Colonic mucosa (tissue), 4 donors: ENCODE measurements around the gene HSPA4. TPM values are rescaled to one million over a fixed set of nuclear protein-coding genes. Genes with fewer than 3 reads are reported as not detected.
"Not testable (repeated sequence)": the region's sequence is repeated elsewhere in the genome, so short reads cannot be mapped to it uniquely, and the experiment has no call there.

ENCODE experiments used
- DNase-seq: peaks from one replicate; pipeline ENCODE4 v3.0.0-alpha.2; 2020
- H3K27ac ChIP-seq: fragments of 200-600 bp; one replicate; pipeline ENCODE4 v1.8.0; 2021
- H3K27me3 ChIP-seq: fragments of 200-600 bp; one replicate; pipeline ENCODE4 v1.8.0; 2021
- H3K36me3 ChIP-seq: fragments of 200-600 bp; one replicate; pipeline ENCODE4 v1.8.0; 2021
- H3K4me1 ChIP-seq: fragments of 200-600 bp; one replicate; pipeline ENCODE4 v1.8.0; 2021; ENCODE audit warnings: mild to moderate bottlenecking
- H3K4me3 ChIP-seq: fragments of 200-600 bp; one replicate; pipeline ENCODE4 v1.8.0; 2021
- H3K9ac ChIP-seq, 2 donors: one replicate each; pipeline ENCODE4 v1.7.0; 2013; ENCODE audit warnings: control low read depth in 2 of 2, low read depth in 2 of 2, low read length in 2 of 2
- H3K9me3 ChIP-seq: fragments of 200-600 bp; one replicate; pipeline ENCODE4 v1.8.0; 2021
- intact Hi-C: fragments of 100-400 bp; cut with DNase I; formaldehyde crosslinking; loops from one replicate; pipeline ENCODE4 v1.14.1; 2022
- total RNA-seq, 2 donors: library from RNA; stranded (reverse); fragmentation: NEBNext Ultra II Directional in 1 of 2; extraction: Animal tissue kit (Norgen Biotek cat#: 25700) in 1 of 2; gene quantifications; one replicate each; pipeline ENCODE4 v1.2.1, GENCODE V29; 2021
- TF ChIP-seq, protein P1 (sequence below): fragments of 200-600 bp; IDR thresholded peaks from one replicate; pipeline ENCODE4 v1.8.0; 2022; ENCODE audit warnings: antibody characterized with exemption, mild to moderate bottlenecking
- donor health status: healthy.
- donor health status: DM: no; HTN: no; CAD: no.
- donor health status: DM: no; HTN: no; CAD: no.

Gene HSPA4
- total RNA-seq, 2 donors from 2014 or later: 91.2 to 132 TPM

DNA sequence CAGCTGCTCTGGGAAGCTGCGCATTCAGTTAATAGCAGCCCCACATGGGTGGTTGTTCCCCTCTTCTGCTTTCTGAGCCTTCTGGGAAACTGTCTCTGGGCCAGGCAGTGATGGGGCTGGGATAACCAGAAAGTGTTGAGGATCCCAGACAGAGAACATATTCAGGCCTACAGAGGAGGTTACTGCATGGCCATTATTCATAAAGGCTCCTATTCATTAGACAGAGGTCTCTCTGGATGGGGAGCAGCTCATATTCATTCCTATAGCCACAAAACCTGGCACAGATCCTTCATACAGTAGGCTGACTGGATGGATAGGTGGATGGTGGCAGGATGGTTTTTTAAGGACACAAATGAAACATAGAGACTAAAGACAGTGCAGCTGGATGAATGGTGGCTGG is 76.3 kb downstream of the HSPA4 start:
- Histone ChIP-seq H3K9ac (no peak overlapping the region), H3K9me3 (no peaks in the 10 kb centered on the region), H3K36me3 (no peaks in the 10 kb centered on the region), H3K4me3 (no peak overlapping the region), H3K27me3 (no peaks in the 10 kb centered on the region), H3K27ac (no peak overlapping the region), H3K4me1 (no peaks in the 10 kb centered on the region)
- intact Hi-C loops: no loop called here
- peak; percentile 3 for DNase-seq
- TF ChIP-seq, protein P1, sequence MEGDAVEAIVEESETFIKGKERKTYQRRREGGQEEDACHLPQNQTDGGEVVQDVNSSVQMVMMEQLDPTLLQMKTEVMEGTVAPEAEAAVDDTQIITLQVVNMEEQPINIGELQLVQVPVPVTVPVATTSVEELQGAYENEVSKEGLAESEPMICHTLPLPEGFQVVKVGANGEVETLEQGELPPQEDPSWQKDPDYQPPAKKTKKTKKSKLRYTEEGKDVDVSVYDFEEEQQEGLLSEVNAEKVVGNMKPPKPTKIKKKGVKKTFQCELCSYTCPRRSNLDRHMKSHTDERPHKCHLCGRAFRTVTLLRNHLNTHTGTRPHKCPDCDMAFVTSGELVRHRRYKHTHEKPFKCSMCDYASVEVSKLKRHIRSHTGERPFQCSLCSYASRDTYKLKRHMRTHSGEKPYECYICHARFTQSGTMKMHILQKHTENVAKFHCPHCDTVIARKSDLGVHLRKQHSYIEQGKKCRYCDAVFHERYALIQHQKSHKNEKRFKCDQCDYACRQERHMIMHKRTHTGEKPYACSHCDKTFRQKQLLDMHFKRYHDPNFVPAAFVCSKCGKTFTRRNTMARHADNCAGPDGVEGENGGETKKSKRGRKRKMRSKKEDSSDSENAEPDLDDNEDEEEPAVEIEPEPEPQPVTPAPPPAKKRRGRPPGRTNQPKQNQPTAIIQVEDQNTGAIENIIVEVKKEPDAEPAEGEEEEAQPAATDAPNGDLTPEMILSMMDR: no peak

DNA sequence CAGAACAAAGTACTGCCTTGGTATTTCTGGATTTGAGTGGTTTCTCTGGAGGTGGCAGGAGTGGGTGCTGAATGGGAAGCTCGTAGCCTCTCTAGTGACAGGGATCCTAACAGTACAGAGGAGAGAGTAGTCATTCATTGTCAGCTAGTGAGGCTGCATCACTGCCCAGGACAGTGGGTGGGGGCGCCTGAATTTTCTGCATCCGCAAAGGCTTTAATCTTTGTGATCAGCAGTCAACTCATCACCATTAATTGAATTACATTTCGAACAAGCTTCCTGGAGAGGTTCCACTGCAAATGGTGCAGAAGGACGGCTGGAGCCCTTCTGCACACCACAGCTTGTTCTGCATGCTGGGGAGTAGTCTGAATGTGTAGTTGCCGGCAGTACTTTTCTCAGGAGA is 77.5 kb downstream of the HSPA4 start:
- DNase-seq: no peak
- no peaks in the 10 kb centered on the region for H3K4me1 ChIP-seq

DNA sequence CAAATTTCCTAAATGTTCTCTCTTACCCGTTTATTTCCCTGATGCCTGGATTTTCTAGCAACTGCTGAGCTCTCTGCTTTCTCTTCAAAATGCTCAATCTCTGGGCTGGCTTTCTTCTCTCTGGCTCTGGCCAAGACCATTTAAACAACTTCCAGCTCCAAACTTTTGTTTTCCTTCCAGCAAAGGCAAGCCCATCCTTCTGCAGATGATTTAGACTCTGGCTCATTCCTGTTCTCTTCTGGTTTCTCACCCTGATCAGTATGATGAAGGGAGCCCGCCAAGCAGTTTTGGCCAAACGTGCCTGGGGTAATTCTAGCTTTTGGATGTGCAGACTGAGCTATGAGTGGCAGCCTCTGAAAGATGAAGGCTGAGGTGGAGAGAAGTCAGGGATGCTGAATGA is 78.1 kb downstream of the HSPA4 start:
- Histone ChIP-seq H3K27me3 (no peaks in the 10 kb centered on the region), H3K4me1 (no peaks in the 10 kb centered on the region), H3K36me3 (no peaks in the 10 kb centered on the region), H3K9me3 (no peaks in the 10 kb centered on the region), H3K4me3 (no peak overlapping the region), H3K9ac (no peak overlapping the region), H3K27ac (no peak overlapping the region)
- intact Hi-C loops: no loop called here
- DNase-seq: no peak
- TF ChIP-seq, protein P1: no peak

More for the DNA sequence above, 77.5 kb downstream of the HSPA4 start:
- intact Hi-C loops: no loop called here
- Histone ChIP-seq H3K27ac (no peak overlapping the region), H3K27me3 (no peaks in the 10 kb centered on the region), H3K36me3 (no peaks in the 10 kb centered on the region), H3K9ac (no peak overlapping the region), H3K4me3 (no peak overlapping the region), H3K9me3 (no peaks in the 10 kb centered on the region)
- TF ChIP-seq, protein P1: no peak

DNA sequence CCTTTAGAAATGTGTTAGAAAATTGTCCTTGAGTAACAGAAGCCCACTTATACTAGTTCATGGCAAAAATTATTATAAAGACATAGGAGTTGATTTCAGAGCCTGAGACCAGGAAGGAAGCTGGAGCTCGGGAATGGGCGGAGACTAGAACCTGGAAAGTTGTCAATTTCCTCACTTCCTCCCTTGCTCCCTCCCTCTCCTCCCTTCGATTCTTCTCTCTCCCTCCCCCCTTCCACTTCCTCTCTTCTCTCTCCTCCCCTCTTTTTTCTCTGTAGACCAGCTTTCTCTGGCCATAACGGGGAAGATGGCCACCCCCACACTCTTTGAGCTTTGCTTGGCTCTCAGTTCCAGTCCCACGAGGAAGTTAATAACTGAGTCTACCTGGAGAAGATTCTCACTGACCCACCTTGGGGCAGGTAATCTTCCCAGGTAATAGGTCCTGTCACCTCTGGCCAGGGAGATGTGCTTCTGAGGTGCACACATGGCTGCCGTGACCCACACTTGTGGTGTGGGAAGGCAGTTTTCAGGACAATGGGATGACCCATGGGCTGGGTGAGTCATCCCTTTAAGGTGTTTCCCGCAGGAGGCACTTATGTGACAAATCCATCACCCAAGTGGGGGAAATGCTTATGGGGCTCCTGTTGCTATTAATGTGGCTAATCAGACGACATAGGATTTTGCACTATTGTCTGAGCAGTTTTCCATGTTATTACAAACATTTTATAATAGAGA is 78.7 kb downstream of the HSPA4 start:
- H3K4me3 ChIP-seq: no peak overlapping the region
- no peak for DNase-seq
- no peaks in the 10 kb centered on the region for H3K4me1 ChIP-seq
- no peaks in the 10 kb centered on the region for H3K27me3 ChIP-seq
- H3K27ac ChIP-seq: no peak overlapping the region
- TF ChIP-seq, protein P1: no peak
- no peaks in the 10 kb centered on the region for H3K36me3 ChIP-seq
- no peak overlapping the region for H3K9ac ChIP-seq
- intact Hi-C loops: no loop called here
- no peaks in the 10 kb centered on the region for H3K9me3 ChIP-seq

DNA sequence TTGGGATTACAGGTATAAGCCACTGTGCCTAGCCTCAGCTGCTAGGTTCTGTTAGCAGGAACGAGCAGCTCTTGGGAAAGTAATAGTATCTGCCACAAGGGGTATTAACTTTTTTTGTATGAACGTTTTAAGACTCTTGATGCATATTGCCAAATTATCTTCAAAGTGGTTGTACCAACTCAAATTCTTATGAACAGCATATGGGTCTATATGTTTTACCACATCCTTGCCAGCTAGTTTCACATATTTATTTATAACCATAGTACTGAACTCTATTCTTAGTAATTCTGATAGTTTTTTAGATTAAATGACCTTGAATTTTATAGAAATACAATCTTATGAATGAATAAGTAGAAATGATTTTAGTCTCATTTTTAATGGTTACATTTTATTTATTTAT is 80.9 kb downstream of the HSPA4 start:
- DNase-seq: no peak
- intact Hi-C loops: no loop called here
- no peak overlapping the region for H3K4me3 ChIP-seq
- H3K27me3 ChIP-seq: no peaks in the 10 kb centered on the region
- no peak overlapping the region for H3K9ac ChIP-seq
- H3K9me3 ChIP-seq: no peaks in the 10 kb centered on the region
- H3K36me3 ChIP-seq: no peaks in the 10 kb centered on the region
- TF ChIP-seq, protein P1: no peak
- no peak overlapping the region for H3K27ac ChIP-seq
- no peaks in the 10 kb centered on the region for H3K4me1 ChIP-seq

DNA sequence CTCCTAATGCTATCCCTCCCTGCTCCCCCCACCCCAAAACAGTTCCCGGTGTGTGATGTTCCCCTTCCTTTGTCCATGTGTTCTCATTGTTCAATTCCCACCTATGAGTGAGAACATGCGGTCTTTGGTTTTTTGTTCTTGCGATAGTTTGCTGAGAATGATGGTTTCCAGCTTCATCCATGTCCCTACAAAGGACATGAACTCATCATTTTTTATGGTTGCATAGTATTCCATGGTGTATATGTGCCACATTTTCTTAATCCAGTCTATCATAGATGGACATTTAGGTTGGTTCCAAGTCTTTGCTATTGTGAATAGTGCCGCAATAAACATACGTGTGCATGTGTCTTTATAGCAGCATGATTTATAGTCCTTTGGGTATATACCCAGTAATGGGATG is 81.4 kb downstream of the HSPA4 start:
- H3K27me3 ChIP-seq, H3K9me3 ChIP-seq, H3K4me1 ChIP-seq, H3K36me3 ChIP-seq, DNase-seq, H3K9ac ChIP-seq, intact Hi-C loops, H3K4me3 ChIP-seq, H3K27ac ChIP-seq: not testable (repeated sequence)

DNA sequence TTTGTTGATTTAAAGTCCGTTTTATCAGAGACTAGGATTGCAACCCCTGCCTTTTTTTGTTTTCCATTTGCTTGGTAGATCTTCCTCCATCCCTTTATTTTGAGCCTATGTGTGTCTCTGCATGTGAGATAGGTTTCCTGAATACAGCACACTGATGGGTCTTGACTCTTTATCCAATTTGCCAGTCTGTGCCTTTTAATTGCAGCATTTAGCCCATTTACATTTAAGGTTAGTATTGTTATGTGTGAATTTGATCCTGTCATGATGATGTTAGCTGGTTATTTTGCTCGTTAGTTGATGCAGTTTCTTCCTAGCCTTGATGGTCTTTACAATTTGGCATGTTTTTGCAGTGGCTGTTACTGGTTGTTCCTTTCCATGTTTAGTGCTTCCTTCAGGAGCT is 85.1 kb downstream of the HSPA4 start:
- intact Hi-C loops, H3K36me3 ChIP-seq, H3K9ac ChIP-seq: not testable (repeated sequence)

More for the DNA sequence above, 85.1 kb downstream of the HSPA4 start:
- H3K27ac ChIP-seq, H3K9me3 ChIP-seq, H3K27me3 ChIP-seq, DNase-seq, H3K4me1 ChIP-seq, H3K4me3 ChIP-seq: not testable (repeated sequence)
